GM12878 (cell line): Measurements from ENCODE around the gene MPP2. TPM values are rescaled to one million over a fixed set of nuclear protein-coding genes. Genes with fewer than 3 reads are reported as not detected.

Experiments used
- ATAC-seq: fragments of 200-7000 bp; cut with Tn5 transposase; 3 replicates; pipeline ENCODE4 v1.9.1; 2020; ENCODE audit warnings: mild to moderate bottlenecking, moderate library complexity
- BruUV-seq: library from RNA; stranded (reverse); fragments of 400-500 nt; replicated peaks from 2 replicates; lab custom pipeline; 2021; lab: Mats Ljungman, UMichigan
- CTCF ChIA-PET: fragments of 300-600 bp; sonication (Branson Sonifier 250); formaldehyde crosslinking; extraction: SDS; loops from one replicate; lab custom pipeline; 2021; ENCODE audit warnings: inconsistent platforms; lab: Yijun Ruan, JAX
- POLR2A ChIA-PET: fragments of 350-600 bp; formaldehyde crosslinking; extraction: SDS; loops from one replicate; lab custom pipeline; 2021; ENCODE audit warnings: inconsistent platforms; lab: Charles Lee
- RAD21 ChIA-PET: fragments of 300-600 bp; sonication (Branson Sonifier 250); formaldehyde crosslinking; loops from one replicate; lab custom pipeline; 2023; ENCODE audit warnings: antibody characterized with exemption; ENCODE audit not compliant: unreplicated experiment; lab: Charles Lee
- SMC1A ChIA-PET: fragments of 300-600 bp; sonication (Branson Sonifier 250); formaldehyde crosslinking; loops from one replicate; lab custom pipeline; 2023; ENCODE audit not compliant: unreplicated experiment, uncharacterized antibody; lab: Charles Lee
- DNase-seq: peaks from one replicate; pipeline ENCODE4 v3.0.0-alpha.2; 2011; ENCODE audit warnings: low read depth, low spot score
- FAIRE-seq: peaks from 3 replicates; lab custom pipeline; 2011; peaks lifted over from hg19 to GRCh38; lab: Jason Lieb, UNC
- H2AFZ ChIP-seq: 2 replicates; pipeline ENCODE4 v1.6.0; 2011; ENCODE audit warnings: low read depth, low read length, control low read depth; ENCODE audit not compliant: control insufficient read depth
- H3K27ac ChIP-seq: 2 replicates; pipeline ENCODE4 v1.5.1; 2011; ENCODE audit warnings: control low read depth; ENCODE audit not compliant: control insufficient read depth, insufficient read depth
- H3K27me3 ChIP-seq, 2 experiments: replicated peaks in 1 of 2; 2 replicates each; pipeline versions ENCODE4 v1.6.0 to v1.6.1; 2011; ENCODE audit warnings: low read length in 1 of 2; ENCODE audit not compliant: control insufficient read depth in 2 of 2, insufficient read depth in 2 of 2
- H3K36me3 ChIP-seq, 2 experiments: 2 replicates each; pipeline ENCODE4 v1.5.1; 2011; ENCODE audit warnings: low read length in 1 of 2; ENCODE audit not compliant: control insufficient read depth in 2 of 2, insufficient read depth in 2 of 2
- H3K4me1 ChIP-seq: 2 replicates; pipeline ENCODE4 v1.6.1; 2011; ENCODE audit warnings: mild to moderate bottlenecking, low read length, moderate library complexity, mixed read lengths; ENCODE audit not compliant: control insufficient read depth, insufficient read depth
- H3K4me2 ChIP-seq: 2 replicates; pipeline ENCODE4 v1.6.0; 2011; ENCODE audit warnings: control low read depth; ENCODE audit not compliant: control insufficient read depth, insufficient read depth
- H3K4me3 ChIP-seq: fragments of 200-600 bp; sonication (generic); 2 replicates; pipeline ENCODE4 v1.5.1; 2016
- H3K79me2 ChIP-seq: 2 replicates; pipeline ENCODE4 v1.6.0; 2011; ENCODE audit warnings: low read length; ENCODE audit not compliant: control insufficient read depth, insufficient read depth
- H3K9ac ChIP-seq: 2 replicates; pipeline ENCODE4 v1.8.0; 2011; ENCODE audit warnings: low read length, control low read depth, mixed read lengths; ENCODE audit not compliant: control insufficient read depth, insufficient read depth
- H3K9me3 ChIP-seq: replicated peaks from 3 replicates; pipeline ENCODE4 v1.5.1; 2011; ENCODE audit warnings: mild to moderate bottlenecking, low read length; ENCODE audit not compliant: control insufficient read depth, insufficient read depth
- H4K20me1 ChIP-seq: 2 replicates; pipeline ENCODE4 v1.6.0; 2011; ENCODE audit not compliant: control insufficient read depth, insufficient read depth
- CBX5 ChIP-seq: sonication (generic); IDR thresholded peaks from 2 replicates; pipeline ENCODE4 v1.6.1; 2016; ENCODE audit warnings: low read depth, moderate library complexity, mild to moderate bottlenecking, inconsistent platforms
- CTCF ChIP-seq, 3 experiments: IDR thresholded peaks in 2 of 3; conservative IDR thresholded peaks in 1 of 3; 2 replicates each; pipeline ENCODE4 v1.5.1; 2011; ENCODE audit warnings: low read depth in 3 of 3, low read length in 3 of 3, mild to moderate bottlenecking in 3 of 3, control low read depth in 2 of 3, moderate library complexity in 2 of 3, inconsistent platforms in 1 of 3, mixed read lengths in 1 of 3; ENCODE audit not compliant: control insufficient read depth in 2 of 3, insufficient read depth in 1 of 3; ENCODE audit errors: extremely low read depth in 1 of 3
- EZH2 ChIP-seq: IDR thresholded peaks from 2 replicates; pipeline ENCODE4 v1.6.1; 2012; ENCODE audit warnings: low read depth, mild to moderate bottlenecking, control low read depth, inconsistent platforms, low read length, borderline replicate concordance; ENCODE audit not compliant: control insufficient read depth
- FOS ChIP-seq: IDR thresholded peaks from 3 replicates; pipeline ENCODE4 v1.6.1; 2011; ENCODE audit warnings: borderline replicate concordance; ENCODE audit not compliant: insufficient read length; ENCODE audit errors: extremely low read depth
- HSF1 ChIP-seq: fragments of 150-350 bp; IDR thresholded peaks from 2 replicates; pipeline ENCODE4 v1.6.1; 2014; ENCODE audit warnings: mild to moderate bottlenecking, low read depth, low read length
- NFYB ChIP-seq: IDR thresholded peaks from 2 replicates; pipeline ENCODE4 v1.6.1; 2011; ENCODE audit warnings: low read depth, mild to moderate bottlenecking, low read length, improper control_type of control experiment, moderate library complexity; ENCODE audit not compliant: insufficient read depth
- PML ChIP-seq: IDR thresholded peaks from 2 replicates; pipeline ENCODE4 v1.6.1; 2012; ENCODE audit warnings: low read length, inconsistent platforms
- PRDM15 ChIP-seq: fragments of 450-650 bp; formaldehyde crosslinking; IDR thresholded peaks from 2 replicates; pipeline ENCODE4 v1.4.0; 2020; ENCODE audit warnings: mild to moderate bottlenecking, moderate library complexity
- SP1 ChIP-seq: IDR thresholded peaks from one replicate; pipeline ENCODE4 v1.6.1; 2011; ENCODE audit warnings: low read depth, low read length
- TCF7 ChIP-seq: IDR thresholded peaks from 2 replicates; pipeline ENCODE4 v1.6.1; 2014; ENCODE audit warnings: antibody characterized with exemption, borderline replicate concordance
- WGBS: methylation state at CpG from one replicate; pipeline ENCODE4 v1.1.6; 2016; ENCODE audit warnings: low lambda C conversion rate; ENCODE audit not compliant: insufficient replicate concordance, insufficient coverage; ENCODE audit errors: missing lambda C conversion rate; 5-methylcytosine and 5-hydroxymethylcytosine counted together
- in situ Hi-C: fragments of 300-500 bp; cut with MboI; formaldehyde crosslinking; loops from 9 replicates; pipeline ENCODE4 v1.14.3; 2018; ENCODE audit warnings: mixed read lengths
- intact Hi-C: fragments of 100-400 bp; cut with micrococcal nuclease; formaldehyde crosslinking; loops from one replicate; pipeline ENCODE4 v1.14.2; 2022; ENCODE audit not compliant: unreplicated experiment
- polyA plus RNA-seq, 11 experiments: library from polyadenylated mRNA; depleted of rRNA in 4 of 11; unstranded in 6 of 11; stranded (reverse) in 5 of 11; fragments of >200 nt; fragmentation: Nextera tagmentation in 4 of 11; fragmentation: Illumina TruSeq in 1 of 11; extraction: Ambion mirVana in 4 of 11; extraction: Trizol in 1 of 11; gene quantifications; 1 replicate in 1 of 11; 2 replicates in 10 of 11; pipeline versions ENCODE4 v1.2.1 to v1.2.3, GENCODE V29; 2011 to 2016; ENCODE audit warnings: inconsistent platforms in 2 of 11, missing spikeins in 2 of 11, low read depth in 1 of 11
- total RNA-seq, 4 experiments: library from RNA; depleted of rRNA in 3 of 4; stranded (reverse); fragments of >200 nt in 3 of 4; fragmentation: Illumina TruSeq in 1 of 4; extraction: Trizol in 1 of 4; gene quantifications; 2 replicates each; pipeline versions ENCODE4 v1.2.1 to v1.2.3, GENCODE V29; 2013 to 2021

The MPP2 gene
- total and polyA plus RNA-seq, 10 of the 15 experiments (the other 5 are each of a cell fraction or from before 2014, with no cell fraction given): 0.02 to 0.23 (median 0.15) TPM; not detected in 2

- ATAC-seq: no peak
- H4K20me1 ChIP-seq: no peaks in the 10 kb centered on the region
- DNase-seq: no peak
- H2AFZ ChIP-seq: no peak overlapping the region
- H3K9ac ChIP-seq: no peak overlapping the region
- in situ Hi-C loops (no loop called here), intact Hi-C loops (no loop called here)
- ChIA-PET SMC1A (interaction anchor here (0.9 kb wide), 1 partner anchor 30 kb away, joined by 4 read pairs; no protein-coding TSS in a partner anchor), RAD21 (interaction anchor here (0.7 to 1.3 kb wide), 2 partner anchors 30 to 127 kb away, joined by 3 read pairs; no protein-coding TSS in a partner anchor), POLR2A (no interaction called here), CTCF (interaction anchor here (0.5 to 1.5 kb wide), 7 partner anchors 10 to 254 kb away, joined by 3 to 14 read pairs (median 4); partner anchors contain the start of gene PPY)
- H3K27me3 ChIP-seq: no peaks in the 10 kb centered on the region
- FAIRE-seq: no peak
- TF ChIP-seq CTCF (IDR thresholded peaks at IDR 0.05 in 2 of 3, conservative IDR thresholded peaks at IDR 0.05 in 1 of 3; ENCODE audit: control insufficient read depth in 2 of 3, extremely low read depth in 1 of 3, insufficient read depth in 1 of 3, low read depth in 3 of 3, low read length in 3 of 3) (no peak), FOS (no peak), SP1 (no peak), HSF1 (no peak), PRDM15 (no peak), TCF7 (no peak), PML (no peak), CBX5 (no peak), EZH2 (no peak), NFYB (no peak)
- no peak overlapping the region for H3K4me2 ChIP-seq
- H3K9me3 ChIP-seq: no peaks in the 10 kb centered on the region; the same call in 2 of the 3 replicates
- WGBS: 40% methylated on average over 2 of the region's 2 CpGs
- no peak overlapping the region for H3K27ac ChIP-seq
- no peaks in the 10 kb centered on the region for H3K79me2 ChIP-seq
- BruUV-seq: no TSS peak
- H3K4me1 ChIP-seq: peaks cover 8% of the 10 kb centered on the region
- H3K4me3 ChIP-seq: no peak overlapping the region
- H3K36me3 ChIP-seq: no peaks in the 10 kb centered on the region
These were observed 7.1 kb upstream of the MPP2 start for GRCh38 chr17:43914451-43914850.
